ENCODE measurements around the gene IL34.

- TF ChIP-seq, protein P1, sequence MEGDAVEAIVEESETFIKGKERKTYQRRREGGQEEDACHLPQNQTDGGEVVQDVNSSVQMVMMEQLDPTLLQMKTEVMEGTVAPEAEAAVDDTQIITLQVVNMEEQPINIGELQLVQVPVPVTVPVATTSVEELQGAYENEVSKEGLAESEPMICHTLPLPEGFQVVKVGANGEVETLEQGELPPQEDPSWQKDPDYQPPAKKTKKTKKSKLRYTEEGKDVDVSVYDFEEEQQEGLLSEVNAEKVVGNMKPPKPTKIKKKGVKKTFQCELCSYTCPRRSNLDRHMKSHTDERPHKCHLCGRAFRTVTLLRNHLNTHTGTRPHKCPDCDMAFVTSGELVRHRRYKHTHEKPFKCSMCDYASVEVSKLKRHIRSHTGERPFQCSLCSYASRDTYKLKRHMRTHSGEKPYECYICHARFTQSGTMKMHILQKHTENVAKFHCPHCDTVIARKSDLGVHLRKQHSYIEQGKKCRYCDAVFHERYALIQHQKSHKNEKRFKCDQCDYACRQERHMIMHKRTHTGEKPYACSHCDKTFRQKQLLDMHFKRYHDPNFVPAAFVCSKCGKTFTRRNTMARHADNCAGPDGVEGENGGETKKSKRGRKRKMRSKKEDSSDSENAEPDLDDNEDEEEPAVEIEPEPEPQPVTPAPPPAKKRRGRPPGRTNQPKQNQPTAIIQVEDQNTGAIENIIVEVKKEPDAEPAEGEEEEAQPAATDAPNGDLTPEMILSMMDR (IDR thresholded peaks at IDR 0.05): no peak
- TF ChIP-seq EP300 (IDR thresholded peaks at IDR 0.05; ENCODE audit: low read depth): no peak
- no peak for TF ChIP-seq POLR2AphosphoS5 (IDR thresholded peaks at IDR 0.05)
- TF ChIP-seq POLR2A (IDR thresholded peaks at IDR 0.05): no peak
These were observed 52.5 kb downstream of the IL34 start for GRCh38 chr16:70698901-70699300.

Measured in transverse colon (tissue), 4 donors.